CD4-positive, alpha-beta T cell (primary cell): ENCODE results near the gene BCL2. TPM values are rescaled to one million over a fixed set of nuclear protein-coding genes. Genes with fewer than 3 reads are reported as not detected.

Experiments
- ATAC-seq: fragments of 200-7000 bp; cut with Tn5 transposase; one replicate; pipeline ENCODE4 v1.10.0; 2022; ENCODE audit warnings: mild to moderate bottlenecking; ENCODE audit not compliant: poor library complexity
- CTCF ChIA-PET: fragments of 350-600 bp; sonication (Branson Sonifier 250); formaldehyde crosslinking; loops from one replicate; lab custom pipeline; 2021; ENCODE audit warnings: antibody characterized with exemption, inconsistent platforms; lab: Charles Lee
- POLR2A ChIA-PET: fragments of 350-600 bp; sonication (Branson Sonifier 250); formaldehyde crosslinking; loops from one replicate; lab custom pipeline; 2021; ENCODE audit warnings: antibody characterized with exemption, inconsistent platforms; lab: Charles Lee
- DNase-seq, 14 experiments: peaks; one replicate each; pipeline ENCODE4 v3.0.0-alpha.2; 2013 to 2020; ENCODE audit warnings: mixed read lengths in 2 of 14
- H3K27ac ChIP-seq, 2 donors: one replicate each; pipeline versions ENCODE4 v1.5.1 to v1.7.0; 2013; ENCODE audit warnings: low read length in 2 of 2, low read depth in 1 of 2, mild to moderate bottlenecking in 1 of 2
- H3K27me3 ChIP-seq, 2 experiments: 1 replicate in 1 of 2; 2 replicates in 1 of 2; pipeline versions ENCODE4 v1.6.1 to v1.7.0; 2013; ENCODE audit warnings: low read length in 2 of 2, control low read depth in 1 of 2, mild to moderate bottlenecking in 1 of 2, moderate library complexity in 1 of 2; ENCODE audit not compliant: insufficient read depth in 2 of 2, control insufficient read depth in 1 of 2
- H3K36me3 ChIP-seq: one replicate; pipeline ENCODE4 v1.6.1; 2013; ENCODE audit warnings: low read length, control low read depth; ENCODE audit not compliant: insufficient read depth
- H3K4me1 ChIP-seq: one replicate; pipeline ENCODE4 v1.6.1; 2013; ENCODE audit warnings: low read length, control low read depth; ENCODE audit not compliant: insufficient read depth
- H3K4me3 ChIP-seq: one replicate; pipeline ENCODE4 v1.5.1; 2013; ENCODE audit warnings: mild to moderate bottlenecking, low read length, moderate library complexity
- H3K9me3 ChIP-seq, 2 experiments: 1 replicate in 1 of 2; 2 replicates in 1 of 2; pipeline versions ENCODE4 v1.6.1 to v1.7.0; 2013; ENCODE audit warnings: low read length in 2 of 2, mild to moderate bottlenecking in 2 of 2, control low read depth in 1 of 2, moderate library complexity in 1 of 2; ENCODE audit not compliant: control insufficient read depth in 1 of 2, insufficient read depth in 1 of 2
- H3K27ac Mint-ChIP-seq: one replicate; pipeline ENCODE4 v1.8.0; 2020; ENCODE audit warnings: mixed read lengths
- H3K27me3 Mint-ChIP-seq: one replicate; pipeline ENCODE4 v1.8.0; 2021; ENCODE audit warnings: mixed read lengths
- H3K36me3 Mint-ChIP-seq: one replicate; pipeline ENCODE4 v1.8.0; 2021; ENCODE audit warnings: low read depth, mixed read lengths
- H3K4me1 Mint-ChIP-seq: one replicate; pipeline ENCODE4 v1.8.0; 2021; ENCODE audit warnings: low read depth, mixed read lengths
- H3K4me3 Mint-ChIP-seq: one replicate; pipeline ENCODE4 v1.8.0; 2020; ENCODE audit warnings: mild to moderate bottlenecking, mixed read lengths
- H3K9me3 Mint-ChIP-seq: one replicate; pipeline ENCODE4 v1.8.0; 2020; ENCODE audit warnings: mixed read lengths
- intact Hi-C, 2 experiments: fragments of 100-400 bp; cut with DNase I in 1 of 2; cut with micrococcal nuclease in 1 of 2; formaldehyde crosslinking; loops; one replicate each; pipeline versions ENCODE4 v1.15.1 to v1.9.0; 2023 to 2025; cut with DNase I, micrococcal nuclease
- total RNA-seq, 174 experiments: library from RNA in 2 of 174; stranded (reverse) in 2 of 174; gene quantifications; one replicate each; pipeline ENCODE4 v1.2.3 and lab custom pipeline; 2021 to 2026
- TF ChIP-seq, protein P1 (sequence below): fragments of 200-600 bp; IDR thresholded peaks from one replicate; pipeline ENCODE4 v1.8.0; 2022; ENCODE audit warnings: antibody characterized with exemption, mild to moderate bottlenecking

The BCL2 gene
- total RNA-seq, 2 experiments from 2014 or later, result 40.1 to 40.3 TPM

DNA sequence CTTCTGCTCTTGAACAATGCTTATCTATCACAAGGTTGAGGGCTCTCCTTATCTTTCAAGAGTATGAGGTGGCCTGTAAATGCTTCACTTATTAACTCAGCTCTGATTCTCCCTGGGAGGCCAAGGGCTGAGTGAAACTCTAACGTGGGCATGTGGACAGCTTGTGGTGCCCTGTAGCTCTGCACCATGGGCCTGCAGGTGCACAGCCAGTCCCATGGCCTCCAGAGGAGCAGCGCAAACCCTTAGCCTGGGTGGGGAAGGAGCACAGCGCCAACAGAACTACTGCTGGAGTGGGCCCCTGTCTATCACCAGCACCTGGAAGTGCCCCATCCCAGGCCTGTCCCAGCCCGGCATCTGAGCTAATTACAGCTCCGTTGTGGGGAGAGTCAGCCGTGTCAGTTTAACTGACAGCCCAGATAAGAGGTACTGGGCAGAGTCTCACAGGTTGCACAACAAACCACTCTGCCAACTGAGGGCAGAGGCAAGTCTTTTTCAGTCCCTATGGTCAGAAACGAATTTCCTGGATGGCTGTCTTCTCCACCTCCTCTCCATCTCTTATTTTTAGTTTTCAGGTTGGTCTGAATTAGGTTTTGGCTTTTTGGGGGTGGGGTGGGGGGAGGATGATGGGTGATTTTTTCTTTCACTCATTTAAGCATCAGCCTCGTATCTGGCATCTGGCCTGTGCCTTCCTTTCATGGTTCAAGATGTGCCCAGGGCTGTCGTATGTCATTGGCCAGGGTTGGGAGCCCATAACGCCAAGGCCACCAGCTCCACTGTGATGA lies 219.5 kb downstream of the BCL2 start:
- Histone ChIP-seq H3K27ac (no peak overlapping the region), H3K4me1 (peaks cover 31% of the 10 kb centered on the region), H3K36me3 (no peaks in the 10 kb centered on the region), H3K27me3 (no peaks in the 10 kb centered on the region), H3K9me3 (no peaks in the 10 kb centered on the region), H3K4me3 (no peak overlapping the region)
- ChIA-PET CTCF (no interaction called here), POLR2A (interaction anchor here (0.7 kb wide), 1 partner anchor 36 kb away, joined by 3 read pairs; no protein-coding TSS in a partner anchor)
- TF ChIP-seq, protein P1, sequence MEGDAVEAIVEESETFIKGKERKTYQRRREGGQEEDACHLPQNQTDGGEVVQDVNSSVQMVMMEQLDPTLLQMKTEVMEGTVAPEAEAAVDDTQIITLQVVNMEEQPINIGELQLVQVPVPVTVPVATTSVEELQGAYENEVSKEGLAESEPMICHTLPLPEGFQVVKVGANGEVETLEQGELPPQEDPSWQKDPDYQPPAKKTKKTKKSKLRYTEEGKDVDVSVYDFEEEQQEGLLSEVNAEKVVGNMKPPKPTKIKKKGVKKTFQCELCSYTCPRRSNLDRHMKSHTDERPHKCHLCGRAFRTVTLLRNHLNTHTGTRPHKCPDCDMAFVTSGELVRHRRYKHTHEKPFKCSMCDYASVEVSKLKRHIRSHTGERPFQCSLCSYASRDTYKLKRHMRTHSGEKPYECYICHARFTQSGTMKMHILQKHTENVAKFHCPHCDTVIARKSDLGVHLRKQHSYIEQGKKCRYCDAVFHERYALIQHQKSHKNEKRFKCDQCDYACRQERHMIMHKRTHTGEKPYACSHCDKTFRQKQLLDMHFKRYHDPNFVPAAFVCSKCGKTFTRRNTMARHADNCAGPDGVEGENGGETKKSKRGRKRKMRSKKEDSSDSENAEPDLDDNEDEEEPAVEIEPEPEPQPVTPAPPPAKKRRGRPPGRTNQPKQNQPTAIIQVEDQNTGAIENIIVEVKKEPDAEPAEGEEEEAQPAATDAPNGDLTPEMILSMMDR, result no peak
- Mint-ChIP-seq H3K27ac (no peak overlapping the region), H3K36me3 (no peaks in the 10 kb centered on the region), H3K27me3 (no peaks in the 10 kb centered on the region), H3K9me3 (no peaks in the 10 kb centered on the region), H3K4me1 (peaks cover 43% of the 10 kb centered on the region), H3K4me3 (no peak overlapping the region)
- ATAC-seq (no peak), DNase-seq (no peak)
- intact Hi-C loops, result no loop called here

DNA sequence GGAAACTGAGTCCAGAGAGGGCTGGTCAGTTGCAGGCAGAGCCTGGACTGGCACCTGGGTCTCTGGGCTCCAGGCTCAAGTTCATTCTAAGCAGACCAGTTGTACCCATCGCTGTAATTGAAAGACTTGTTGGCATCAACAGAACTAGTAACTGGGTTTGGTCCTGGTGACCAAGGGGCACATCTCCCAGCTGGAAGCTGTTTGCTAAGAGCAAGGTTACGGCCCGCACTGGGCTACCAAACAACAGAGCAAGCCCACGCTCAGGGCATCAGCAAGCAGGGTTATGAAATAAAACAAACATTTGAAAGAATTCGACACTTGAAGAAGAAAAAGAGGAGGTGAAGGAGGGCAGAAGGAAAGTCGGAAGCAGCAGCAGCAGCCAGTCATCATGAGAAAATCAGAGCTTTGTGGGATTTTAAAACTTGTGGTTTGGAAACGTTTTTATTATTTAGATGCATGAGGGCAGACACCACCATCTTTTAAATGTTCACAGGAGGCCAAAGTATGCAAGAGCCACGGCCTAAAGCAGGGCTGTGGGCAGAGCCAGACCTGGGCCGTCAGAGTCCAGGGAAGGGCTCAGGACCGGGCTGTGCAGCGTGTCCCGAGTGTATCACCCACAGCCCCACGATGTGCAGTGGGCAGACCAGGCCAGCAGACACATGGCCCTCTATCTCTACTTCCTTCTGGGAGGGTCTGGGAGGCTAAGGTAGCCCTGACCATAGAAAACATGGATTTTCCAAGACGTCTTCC lies 220.3 kb downstream of the BCL2 start:
- no peaks in the 10 kb centered on the region for H3K27me3 ChIP-seq
- no peaks in the 10 kb centered on the region for H3K9me3 Mint-ChIP-seq
- ChIA-PET CTCF (no interaction called here), POLR2A (no interaction called here)
- peaks cover 31% of the 10 kb centered on the region for H3K4me1 ChIP-seq
- intact Hi-C loops, result no loop called here
- no peaks in the 10 kb centered on the region for H3K9me3 ChIP-seq
- H3K27ac Mint-ChIP-seq, result no peak overlapping the region
- H3K4me3 ChIP-seq, result no peak overlapping the region
- TF ChIP-seq, protein P1, result no peak
- no peaks in the 10 kb centered on the region for H3K36me3 Mint-ChIP-seq
- DNase-seq (no peak), ATAC-seq (no peak)
- peak overlapping the region in 1 of 2 donors; percentile 26 for H3K27ac ChIP-seq
- H3K36me3 ChIP-seq, result no peaks in the 10 kb centered on the region
- H3K4me1 Mint-ChIP-seq, result peaks cover 44% of the 10 kb centered on the region
- no peak overlapping the region for H3K4me3 Mint-ChIP-seq
- no peaks in the 10 kb centered on the region for H3K27me3 Mint-ChIP-seq

DNA sequence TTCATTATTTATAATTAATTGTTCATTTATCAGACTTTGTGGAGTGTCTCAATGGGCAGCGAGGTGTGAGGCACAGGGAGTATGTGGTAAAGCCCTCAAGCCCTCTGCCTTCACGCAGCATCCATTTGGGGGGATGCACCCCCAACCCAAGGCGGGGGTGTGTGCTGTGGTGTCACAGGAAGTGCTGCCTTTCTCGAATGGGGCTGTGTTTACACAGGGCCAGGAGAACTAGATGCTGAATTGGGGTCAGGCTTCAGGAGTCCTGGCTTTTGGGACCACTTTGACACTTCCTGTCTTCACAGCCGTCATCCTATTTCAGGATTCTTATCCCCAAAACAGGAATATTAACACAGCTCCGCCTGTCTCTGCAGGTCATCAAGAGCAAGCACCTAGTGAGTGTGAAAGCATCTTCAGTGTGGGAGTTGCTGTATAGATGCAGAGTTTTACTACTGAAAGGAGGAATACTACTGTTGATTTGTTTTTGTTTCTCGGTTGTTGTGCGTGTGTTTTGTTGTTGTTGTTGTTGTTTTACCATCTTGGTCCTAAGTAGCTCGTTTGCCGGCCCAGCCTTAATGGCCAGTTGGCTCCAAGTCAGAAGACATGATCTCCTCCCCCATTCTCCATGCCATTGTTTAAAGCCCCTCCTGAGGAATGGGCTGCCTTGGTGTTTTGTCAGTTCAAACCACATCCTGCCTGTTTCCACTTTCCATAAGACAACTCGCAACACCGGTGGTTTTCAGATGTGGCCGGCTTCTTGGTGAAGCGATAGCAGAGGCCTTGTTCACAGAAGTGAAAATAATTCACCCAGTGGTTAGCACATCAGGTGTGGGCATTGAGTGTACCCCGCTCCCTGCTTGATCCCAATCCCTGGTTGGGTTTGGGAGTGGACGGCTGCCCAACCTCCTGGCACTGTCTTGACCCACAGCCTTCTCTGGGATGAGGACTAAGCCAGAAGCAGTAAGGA lies 221.3 kb downstream of the BCL2 start:
- no peaks in the 10 kb centered on the region for H3K36me3 Mint-ChIP-seq
- POLR2A ChIA-PET, result no interaction called here
- Histone ChIP-seq H3K27me3 (no peaks in the 10 kb centered on the region), H3K27ac (peak overlapping the region in 1 of 2 donors; percentile 26), H3K4me3 (no peak overlapping the region), H3K36me3 (no peaks in the 10 kb centered on the region), H3K9me3 (no peaks in the 10 kb centered on the region), H3K4me1 (peaks cover 31% of the 10 kb centered on the region)
- CTCF ChIA-PET, result no interaction called here
- no peaks in the 10 kb centered on the region for H3K9me3 Mint-ChIP-seq
- peaks cover 47% of the 10 kb centered on the region for H3K4me1 Mint-ChIP-seq
- DNase-seq (peak in 10 of 14 experiments; percentile 13 to 81 (median 40)), ATAC-seq (peak; percentile 66)
- intact Hi-C loops, result no loop called here
- peak overlapping the region; percentile 52 for H3K4me3 Mint-ChIP-seq
- no peaks in the 10 kb centered on the region for H3K27me3 Mint-ChIP-seq
- peak overlapping the region; percentile 50 for H3K27ac Mint-ChIP-seq
- TF ChIP-seq, protein P1, result no peak
